Type B pancreatic cell (in vitro differentiated cells): ENCODE measurements around the gene CORO1C. TPM values are rescaled to one million over a fixed set of nuclear protein-coding genes. Genes with fewer than 3 reads are reported as not detected.

Source experiments
- DNase-seq: peaks from one replicate; pipeline ENCODE4 v3.0.0; 2021; ENCODE audit warnings: mixed read lengths; ENCODE audit not compliant: unreplicated experiment; ENCODE audit errors: extremely low spot score
- H3K27ac Mint-ChIP-seq: 2 replicates; pipeline ENCODE4 v1.8.0; 2021; ENCODE audit warnings: mild to moderate bottlenecking, mixed read lengths
- H3K27me3 Mint-ChIP-seq: 2 replicates; pipeline ENCODE4 v1.8.0; 2021; ENCODE audit warnings: mixed read lengths
- H3K36me3 Mint-ChIP-seq: 2 replicates; pipeline ENCODE4 v1.8.0; 2021; ENCODE audit warnings: mixed read lengths
- H3K4me1 Mint-ChIP-seq: one replicate; pipeline ENCODE4 v1.8.0; 2021; ENCODE audit warnings: mixed read lengths; ENCODE audit not compliant: unreplicated experiment
- H3K4me3 Mint-ChIP-seq: 2 replicates; pipeline ENCODE4 v1.8.0; 2021; ENCODE audit warnings: mild to moderate bottlenecking, mixed read lengths
- H3K9me3 Mint-ChIP-seq: 2 replicates; pipeline ENCODE4 v1.8.0; 2021; ENCODE audit warnings: mixed read lengths
- total RNA-seq: library from RNA; stranded (reverse); gene quantifications from 2 replicates; pipeline ENCODE4 v1.2.1, GENCODE V29; 2021; ENCODE audit warnings: low replicate concordance
- TF ChIP-seq, protein P1 (sequence below): fragments of 200-600 bp; sonication (generic); conservative IDR thresholded peaks from 2 replicates; pipeline ENCODE4 v1.5.0; 2021; ENCODE audit warnings: antibody characterized with exemption, mild to moderate bottlenecking

The CORO1C gene
- total RNA-seq, 1 donor from 2014 or later: 103 TPM

DNA sequence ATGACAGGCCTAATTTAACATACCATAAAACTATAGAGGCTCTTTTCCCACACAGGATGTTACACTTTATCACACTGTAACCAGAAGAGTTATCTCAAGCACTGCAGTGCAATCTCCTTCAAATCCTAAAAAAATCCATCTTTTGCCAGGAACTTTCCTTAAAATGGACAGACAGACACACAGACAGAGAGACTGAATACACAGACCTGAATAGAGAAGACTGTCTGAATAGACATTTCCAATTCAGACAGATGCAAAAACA lies 6.5 kb downstream of the CORO1C start:
- no peak for DNase-seq
- H3K4me3 Mint-ChIP-seq: no peak overlapping the region
- peaks cover 63% of the 10 kb centered on the region for H3K4me1 Mint-ChIP-seq
- H3K9me3 Mint-ChIP-seq: no peaks in the 10 kb centered on the region
- peak overlapping the region; percentile 4 for H3K27ac Mint-ChIP-seq
- TF ChIP-seq, protein P1, sequence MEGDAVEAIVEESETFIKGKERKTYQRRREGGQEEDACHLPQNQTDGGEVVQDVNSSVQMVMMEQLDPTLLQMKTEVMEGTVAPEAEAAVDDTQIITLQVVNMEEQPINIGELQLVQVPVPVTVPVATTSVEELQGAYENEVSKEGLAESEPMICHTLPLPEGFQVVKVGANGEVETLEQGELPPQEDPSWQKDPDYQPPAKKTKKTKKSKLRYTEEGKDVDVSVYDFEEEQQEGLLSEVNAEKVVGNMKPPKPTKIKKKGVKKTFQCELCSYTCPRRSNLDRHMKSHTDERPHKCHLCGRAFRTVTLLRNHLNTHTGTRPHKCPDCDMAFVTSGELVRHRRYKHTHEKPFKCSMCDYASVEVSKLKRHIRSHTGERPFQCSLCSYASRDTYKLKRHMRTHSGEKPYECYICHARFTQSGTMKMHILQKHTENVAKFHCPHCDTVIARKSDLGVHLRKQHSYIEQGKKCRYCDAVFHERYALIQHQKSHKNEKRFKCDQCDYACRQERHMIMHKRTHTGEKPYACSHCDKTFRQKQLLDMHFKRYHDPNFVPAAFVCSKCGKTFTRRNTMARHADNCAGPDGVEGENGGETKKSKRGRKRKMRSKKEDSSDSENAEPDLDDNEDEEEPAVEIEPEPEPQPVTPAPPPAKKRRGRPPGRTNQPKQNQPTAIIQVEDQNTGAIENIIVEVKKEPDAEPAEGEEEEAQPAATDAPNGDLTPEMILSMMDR: no peak
- peaks cover 3% of the 10 kb centered on the region for H3K36me3 Mint-ChIP-seq
- no peaks in the 10 kb centered on the region for H3K27me3 Mint-ChIP-seq

DNA sequence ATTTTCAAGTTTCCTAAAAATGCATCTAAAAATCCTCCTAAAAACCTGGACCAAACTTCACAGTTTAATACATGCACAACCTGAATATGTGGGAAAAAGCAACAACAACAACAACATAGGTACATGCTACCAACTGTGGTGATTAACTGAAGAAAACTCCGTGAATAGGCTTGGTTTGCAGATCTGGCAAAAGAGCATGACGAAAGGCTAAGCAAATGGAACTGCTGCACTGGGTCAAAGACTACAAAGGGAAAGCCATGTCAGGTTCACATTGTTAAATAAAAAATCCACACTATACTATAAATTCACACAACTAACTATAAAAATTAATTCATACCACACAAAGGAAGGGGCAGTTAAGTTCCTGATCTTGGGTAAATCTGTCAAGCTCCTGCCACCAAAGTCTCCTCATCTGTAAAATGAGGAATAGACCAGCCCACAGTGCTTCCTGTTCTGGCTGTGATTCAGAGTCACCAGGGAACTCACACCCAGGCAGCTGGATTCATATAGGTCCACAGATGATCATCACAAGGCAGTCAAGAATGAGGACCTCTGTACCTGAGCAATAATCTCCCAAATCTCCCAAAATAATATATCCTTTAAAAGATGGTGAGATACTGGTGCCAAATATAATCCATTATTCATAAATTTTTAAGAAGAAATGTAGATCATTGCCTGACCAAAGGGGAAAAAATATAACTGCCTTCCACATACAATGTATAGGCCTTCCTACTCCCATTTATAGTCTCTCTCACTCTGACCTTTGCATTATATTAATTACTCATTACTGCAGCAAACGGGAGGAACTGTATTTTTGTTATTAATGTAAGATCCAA lies 7.0 kb downstream of the CORO1C start:
- TF ChIP-seq, protein P1: no peak
- Mint-ChIP-seq H3K27me3 (no peaks in the 10 kb centered on the region), H3K9me3 (no peaks in the 10 kb centered on the region), H3K4me3 (no peak overlapping the region), H3K4me1 (peaks cover 62% of the 10 kb centered on the region), H3K36me3 (peaks cover 6% of the 10 kb centered on the region), H3K27ac (peak overlapping the region; percentile 4)
- DNase-seq: no peak

DNA sequence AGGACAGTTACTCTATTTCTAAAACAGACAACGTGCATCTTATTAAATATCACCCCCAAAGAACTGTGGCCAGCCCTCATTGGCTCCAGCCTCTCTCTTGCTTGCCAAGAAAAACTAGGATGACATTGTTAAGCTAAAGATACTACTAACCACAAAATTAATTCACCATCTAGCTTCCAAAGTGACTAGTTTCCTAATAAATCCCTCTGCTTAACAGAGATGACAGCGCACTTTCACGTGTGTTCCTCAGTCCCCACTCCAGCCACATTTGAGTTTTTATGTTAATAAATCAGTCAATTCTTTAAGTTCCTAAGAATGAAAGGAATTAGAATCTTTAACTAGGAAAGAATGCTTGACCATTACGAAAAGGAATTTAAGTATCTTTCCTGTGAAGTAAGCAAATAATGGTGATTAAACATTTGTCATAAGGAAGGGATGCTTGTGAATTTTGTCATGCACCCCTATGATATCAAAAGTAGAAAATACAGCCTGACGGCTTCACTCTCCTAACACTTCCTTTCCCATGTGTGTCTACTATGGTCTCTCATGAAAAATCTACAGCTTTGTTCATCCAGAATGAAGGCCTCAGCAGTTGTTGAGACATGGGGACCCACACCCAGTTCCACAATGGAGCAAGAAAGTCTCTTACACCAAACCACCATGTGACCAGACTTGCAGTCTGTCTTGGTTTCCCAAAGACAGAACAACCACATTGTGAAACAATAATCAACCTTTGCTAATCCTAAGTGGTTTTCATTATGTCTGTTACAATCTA lies 8.1 kb downstream of the CORO1C start:
- peak overlapping the region; percentile 35 for H3K27ac Mint-ChIP-seq
- peaks cover 52% of the 10 kb centered on the region for H3K4me1 Mint-ChIP-seq
- H3K9me3 Mint-ChIP-seq: no peaks in the 10 kb centered on the region
- TF ChIP-seq, protein P1: no peak
- no peak overlapping the region for H3K4me3 Mint-ChIP-seq
- H3K27me3 Mint-ChIP-seq: no peaks in the 10 kb centered on the region
- H3K36me3 Mint-ChIP-seq: peaks cover 6% of the 10 kb centered on the region
- no peak for DNase-seq

DNA sequence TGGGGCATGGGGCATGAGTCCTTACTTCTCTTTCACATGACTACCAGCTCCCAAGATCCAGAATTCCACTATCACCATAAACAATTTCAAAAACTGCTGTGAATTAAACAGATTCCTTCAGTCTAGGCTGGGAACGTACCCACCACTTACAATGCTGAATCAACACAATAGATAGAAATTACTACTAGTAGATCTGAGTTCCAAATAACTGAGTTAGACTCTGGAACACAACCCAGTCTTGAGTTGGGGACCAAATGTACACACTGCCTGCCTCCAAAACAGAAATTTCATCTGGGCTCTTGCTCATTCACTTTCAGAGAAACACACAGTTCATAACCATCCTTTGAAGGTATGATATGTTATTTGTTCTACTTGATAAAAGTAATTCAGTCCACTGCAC lies 8.9 kb downstream of the CORO1C start:
- H3K4me3 Mint-ChIP-seq: no peak overlapping the region
- H3K36me3 Mint-ChIP-seq: peaks cover 7% of the 10 kb centered on the region
- TF ChIP-seq, protein P1: no peak
- H3K9me3 Mint-ChIP-seq: no peaks in the 10 kb centered on the region
- DNase-seq: no peak
- H3K27ac Mint-ChIP-seq: no peak overlapping the region
- H3K4me1 Mint-ChIP-seq: peaks cover 52% of the 10 kb centered on the region
- no peaks in the 10 kb centered on the region for H3K27me3 Mint-ChIP-seq

DNA sequence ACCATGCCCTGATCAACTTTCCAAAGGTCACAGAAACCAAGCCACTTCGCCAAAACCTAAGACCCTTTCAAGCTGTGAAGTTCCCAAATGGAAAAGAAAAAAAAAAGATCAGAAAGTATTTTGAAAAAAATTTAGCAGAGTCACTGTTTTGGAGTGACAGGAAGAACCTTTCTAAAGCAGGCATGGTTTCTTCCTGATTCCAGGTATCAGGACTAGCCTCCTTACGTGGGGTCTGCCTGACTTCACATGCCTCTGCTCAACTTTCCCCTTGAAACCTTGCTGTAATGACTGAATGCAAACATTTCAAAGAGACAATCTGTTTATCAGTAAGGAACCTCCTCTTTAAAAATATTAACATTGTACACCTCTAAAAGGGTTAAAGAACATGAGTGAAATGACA lies 9.5 kb downstream of the CORO1C start:
- Mint-ChIP-seq H3K36me3 (peaks cover 11% of the 10 kb centered on the region), H3K27ac (peak overlapping the region; percentile 49), H3K27me3 (no peaks in the 10 kb centered on the region), H3K9me3 (no peaks in the 10 kb centered on the region), H3K4me1 (peaks cover 56% of the 10 kb centered on the region), H3K4me3 (no peak overlapping the region)
- DNase-seq: no peak
- TF ChIP-seq, protein P1: no peak
